IMR-90 (cell line): ENCODE data around the gene PRKN. TPM values are rescaled to one million over a fixed set of nuclear protein-coding genes. Genes with fewer than 3 reads are reported as not detected.

Experiments
- ATAC-seq: fragments of 200-7000 bp; cut with Tn5 transposase; 2 replicates; pipeline ENCODE4 v1.9.1; 2020; ENCODE audit warnings: low read depth, mild to moderate bottlenecking, moderate library complexity
- BruUV-seq: library from RNA; stranded (reverse); fragments of 400-500 nt; replicated peaks from 2 replicates; lab custom pipeline; 2021; lab: Mats Ljungman, UMichigan
- CTCF ChIA-PET: fragments of 300-600 bp; formaldehyde crosslinking; extraction: SDS; loops from one replicate; lab custom pipeline; 2021; ENCODE audit warnings: antibody characterized with exemption; lab: Yijun Ruan, JAX
- POLR2A ChIA-PET: fragments of 300-600 bp; sonication (Branson Sonifier 250); formaldehyde crosslinking; loops from one replicate; lab custom pipeline; 2022; ENCODE audit warnings: antibody characterized with exemption; ENCODE audit not compliant: unreplicated experiment; lab: Charles Lee
- DNase-seq: peaks from one replicate; pipeline ENCODE4 v3.0.0; 2013
- H2AFZ ChIP-seq: replicated peaks from 2 replicates; pipeline ENCODE3; 2013; ENCODE audit warnings: low read length, mild to moderate bottlenecking; ENCODE audit not compliant: poor library complexity
- H2AK5ac ChIP-seq: 2 replicates; pipeline ENCODE4 v1.6.1; 2013; ENCODE audit warnings: low read depth, low read length, inconsistent platforms
- H2AK9ac ChIP-seq: replicated peaks from 2 replicates; pipeline ENCODE3; 2013; ENCODE audit warnings: mild to moderate bottlenecking, low read depth, low read length, moderate library complexity; ENCODE audit not compliant: poor library complexity
- H2BK120ac ChIP-seq: 2 replicates; pipeline ENCODE4 v1.6.1; 2013; ENCODE audit warnings: low read depth, low read length, inconsistent platforms
- H2BK15ac ChIP-seq: 3 replicates; pipeline ENCODE4 v1.6.1; 2013; ENCODE audit warnings: low read depth, low read length, inconsistent platforms
- H2BK20ac ChIP-seq: 2 replicates; pipeline ENCODE4 v1.6.1; 2013; ENCODE audit warnings: low read depth, mild to moderate bottlenecking, inconsistent platforms, low read length, moderate library complexity
- H2BK5ac ChIP-seq: 2 replicates; pipeline ENCODE4 v1.6.1; 2013; ENCODE audit warnings: mild to moderate bottlenecking, low read depth, low read length, inconsistent platforms; ENCODE audit not compliant: poor library complexity, severe bottlenecking
- H3K14ac ChIP-seq: replicated peaks from 2 replicates; pipeline ENCODE4 v1.6.1; 2013; ENCODE audit warnings: low read depth, low read length, inconsistent platforms
- H3K18ac ChIP-seq: 2 replicates; pipeline ENCODE4 v1.6.1; 2013; ENCODE audit warnings: low read depth, low read length, control low read depth
- H3K23ac ChIP-seq: 2 replicates; pipeline ENCODE4 v1.6.1; 2013; ENCODE audit warnings: low read depth, low read length, inconsistent platforms
- H3K27ac ChIP-seq: 2 replicates; pipeline ENCODE4 v1.5.1; 2013; ENCODE audit warnings: mild to moderate bottlenecking, control low read depth, low read length; ENCODE audit not compliant: insufficient read depth
- H3K27me3 ChIP-seq: 2 replicates; pipeline ENCODE4 v1.6.1; 2013; ENCODE audit warnings: low read length; ENCODE audit not compliant: control insufficient read depth, insufficient read depth
- H3K36me3 ChIP-seq: 2 replicates; pipeline ENCODE4 v1.6.1; 2013; ENCODE audit warnings: low read length, mixed read lengths; ENCODE audit not compliant: control insufficient read depth, insufficient read depth
- H3K4ac ChIP-seq: 2 replicates; pipeline ENCODE4 v1.6.1; 2013; ENCODE audit warnings: low read depth, low read length, inconsistent platforms
- H3K4me1 ChIP-seq: 2 replicates; pipeline ENCODE4 v1.6.1; 2013; ENCODE audit warnings: low read length, mixed read lengths; ENCODE audit not compliant: control insufficient read depth, insufficient read depth
- H3K4me2 ChIP-seq: 2 replicates; pipeline ENCODE4 v1.6.1; 2013; ENCODE audit warnings: low read depth, mild to moderate bottlenecking, control low read depth, low read length, moderate library complexity
- H3K4me3 ChIP-seq: 2 replicates; pipeline ENCODE4 v1.5.1; 2013; ENCODE audit warnings: low read depth, mild to moderate bottlenecking, control low read depth, low read length, moderate library complexity; ENCODE audit not compliant: insufficient read depth
- H3K56ac ChIP-seq: 2 replicates; pipeline ENCODE4 v1.6.1; 2013; ENCODE audit warnings: low read length, inconsistent platforms; ENCODE audit not compliant: insufficient read depth; ENCODE audit errors: extremely low read depth
- H3K79me1 ChIP-seq, 2 experiments: 2 replicates each; pipeline ENCODE4 v1.6.1; 2013; ENCODE audit warnings: low read length in 2 of 2, inconsistent platforms in 1 of 2, low read depth in 1 of 2
- H3K9ac ChIP-seq: 2 replicates; pipeline ENCODE4 v1.6.1; 2013; ENCODE audit warnings: low read depth, low read length, control low read depth
- H3K9me1 ChIP-seq: 2 replicates; pipeline ENCODE4 v1.6.1; 2013; ENCODE audit warnings: low read length, inconsistent platforms; ENCODE audit not compliant: insufficient read depth
- H3K9me3 ChIP-seq: 2 replicates; pipeline ENCODE4 v1.6.1; 2013; ENCODE audit warnings: low read length; ENCODE audit not compliant: control insufficient read depth, insufficient read depth
- H4K20me1 ChIP-seq: 2 replicates; pipeline ENCODE4 v1.6.1; 2013; ENCODE audit warnings: low read length, inconsistent platforms; ENCODE audit not compliant: insufficient read depth
- H4K5ac ChIP-seq: 2 replicates; pipeline ENCODE4 v1.6.1; 2013; ENCODE audit warnings: mild to moderate bottlenecking, low read depth, low read length, control low read depth
- H4K8ac ChIP-seq, 2 experiments: 2 replicates each; pipeline ENCODE4 v1.6.1; 2013; ENCODE audit warnings: low read depth in 2 of 2, low read length in 2 of 2, control low read depth in 1 of 2, inconsistent platforms in 1 of 2
- H4K91ac ChIP-seq: 2 replicates; pipeline ENCODE4 v1.6.1; 2013; ENCODE audit warnings: low read depth, low read length, inconsistent platforms; ENCODE audit not compliant: insufficient read depth
- CEBPB ChIP-seq: IDR thresholded peaks from 2 replicates; pipeline ENCODE4 v1.6.1; 2012; ENCODE audit warnings: low read depth, low read length, improper control_type of control experiment
- RAD21 ChIP-seq: IDR thresholded peaks from 2 replicates; pipeline ENCODE4 v1.6.1; 2012; ENCODE audit warnings: low read length, improper control_type of control experiment
- RCOR1 ChIP-seq: IDR thresholded peaks from 2 replicates; pipeline ENCODE4 v1.6.1; 2012; ENCODE audit warnings: mild to moderate bottlenecking, low read length, improper control_type of control experiment; ENCODE audit not compliant: insufficient replicate concordance
- RFX5 ChIP-seq: IDR thresholded peaks from 2 replicates; pipeline ENCODE4 v1.8.0; 2012; ENCODE audit warnings: low read depth, mild to moderate bottlenecking, low read length, moderate library complexity
- WGBS, 2 experiments: methylation state at CpG; one replicate each; pipeline versions ENCODE4 v1.1.5 to v1.1.7; 2013; ENCODE audit warnings: missing lambda C conversion rate in 2 of 2; ENCODE audit not compliant: insufficient read length in 1 of 2; ENCODE audit errors: extremely low coverage in 2 of 2; 5-methylcytosine and 5-hydroxymethylcytosine counted together
- dilution Hi-C: fragments of 300-500 bp; cut with HindIII; formaldehyde crosslinking; loops from one replicate; pipeline ENCODE4 v1.14.3; 2018; ENCODE audit warnings: low sequenced_read_pairs; ENCODE audit not compliant: unreplicated experiment
- in situ Hi-C: fragments of 300-500 bp; cut with MboI; formaldehyde crosslinking; loops from 3 replicates; pipeline ENCODE4 v1.14.3; 2019; ENCODE audit warnings: low sequenced_read_pairs, inconsistent platforms, mixed read lengths
- intact Hi-C: fragments of 100-400 bp; cut with micrococcal nuclease; formaldehyde crosslinking; loops from 2 replicates; pipeline ENCODE4 v1.10.0; 2022
- polyA plus RNA-seq, 3 experiments: library from polyadenylated mRNA; depleted of rRNA; stranded (reverse); fragments of >200 nt; gene quantifications; 2 replicates each; pipeline ENCODE4 v1.2.3, GENCODE V29; 2012; ENCODE audit warnings: low replicate concordance in 1 of 3
- total RNA-seq: library from RNA; depleted of rRNA; stranded (reverse); fragments of >200 nt; gene quantifications from 2 replicates; pipeline ENCODE4 v1.2.3, GENCODE V29; 2012

PRKN gene
- total and polyA plus RNA-seq, 2 of the 4 experiments (the other 2 are of a cell fraction) = 0.15 to 0.18 TPM

DNA sequence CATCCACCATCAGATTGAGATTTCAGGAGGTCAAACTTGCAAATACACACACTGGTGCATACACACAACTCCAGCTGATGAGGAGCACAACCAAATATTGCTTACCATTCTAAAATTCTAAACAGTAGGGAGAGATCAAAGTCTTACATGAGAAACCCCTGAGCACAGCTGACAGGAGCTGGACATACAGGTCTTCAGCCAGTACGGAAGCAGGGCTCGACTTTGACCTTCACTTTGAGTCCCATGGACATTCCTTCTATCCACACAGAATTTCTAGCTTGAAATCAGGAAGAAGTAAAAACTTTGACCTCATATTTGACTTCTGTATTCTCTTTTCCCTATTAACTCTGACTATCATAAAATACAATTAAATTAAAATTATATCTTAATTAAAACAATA, 90.2 kb downstream of the PRKN start:
- no peak for DNase-seq
- no peaks in the 10 kb centered on the region for H4K20me1 ChIP-seq
- intact Hi-C loops (no loop called here), dilution Hi-C loops (no loop called here), in situ Hi-C loops (no loop called here)
- H3K14ac ChIP-seq = no peak overlapping the region
- no peak overlapping the region for H3K9ac ChIP-seq
- no peak overlapping the region for H2BK120ac ChIP-seq
- no peak for ATAC-seq
- BruUV-seq = no TSS peak
- H2AFZ ChIP-seq = no peak overlapping the region
- peaks cover 12% of the 10 kb centered on the region; the same call in 1 of the 2 replicates for H3K9me3 ChIP-seq
- TF ChIP-seq RFX5 (no peak), CEBPB (no peak), RCOR1 (no peak), RAD21 (no peak)
- H4K91ac ChIP-seq = no peak overlapping the region
- H3K27ac ChIP-seq = no peak overlapping the region
- ChIA-PET POLR2A (no interaction called here), CTCF (no interaction called here)
- no peaks in the 10 kb centered on the region for H3K4me1 ChIP-seq
- H3K4me2 ChIP-seq = no peak overlapping the region
- H2AK5ac ChIP-seq = no peak overlapping the region
- H2BK20ac ChIP-seq = no peak overlapping the region
- no peak overlapping the region for H3K56ac ChIP-seq
- H3K79me1 ChIP-seq = no peaks in the 10 kb centered on the region
- H2AK9ac ChIP-seq = no peak overlapping the region
- no peaks in the 10 kb centered on the region for H3K9me1 ChIP-seq
- no peak overlapping the region for H3K23ac ChIP-seq
- no peak overlapping the region for H4K8ac ChIP-seq
- no peak overlapping the region for H3K4ac ChIP-seq
- H3K27me3 ChIP-seq = no peaks in the 10 kb centered on the region
- H3K36me3 ChIP-seq = no peaks in the 10 kb centered on the region
- H2BK5ac ChIP-seq = no peak overlapping the region
- no peak overlapping the region for H3K18ac ChIP-seq
- H2BK15ac ChIP-seq = no peak overlapping the region
- whole genome bisulfite sequencing, 2 experiments = no CpG with 5 or more reads among the region's 2 CpGs
- no peak overlapping the region for H3K4me3 ChIP-seq
- no peak overlapping the region for H4K5ac ChIP-seq
